HEK293 (cell line): ENCODE data around the gene DDIT4.
"Not testable (repeated sequence)": the region's sequence is repeated elsewhere in the genome, so short reads cannot be mapped to it uniquely, and the experiment has no call there.

Source experiments
- CTCF ChIA-PET: fragments of 350-600 bp; formaldehyde crosslinking; extraction: SDS; loops from one replicate; lab custom pipeline; 2021; ENCODE audit warnings: antibody characterized with exemption; lab: Yijun Ruan, JAX
- POLR2A ChIA-PET: fragments of 300-600 bp; formaldehyde crosslinking; extraction: SDS; loops from one replicate; lab custom pipeline; 2020; ENCODE audit warnings: antibody characterized with exemption, inconsistent platforms; lab: Yijun Ruan, JAX
- H3K27ac ChIP-seq: fragments of 200-500 bp; sonication (Bioruptor generic); 2 replicates; pipeline ENCODE4 v1.5.1; 2014; ENCODE audit warnings: low read depth, low read length, control low read depth, inconsistent platforms; ENCODE audit errors: extremely low read depth
- H3K36me3 ChIP-seq, 2 experiments: fragments of 200-500 bp in 1 of 2; sonication (Bioruptor generic) in 1 of 2; 1 replicate in 1 of 2; 2 replicates in 1 of 2; pipeline ENCODE4 v1.5.1; 2014 to 2017; ENCODE audit warnings: inconsistent platforms in 2 of 2, low read length in 2 of 2; ENCODE audit not compliant: control insufficient read depth in 2 of 2, insufficient read depth in 1 of 2
- H3K4me1 ChIP-seq: fragments of 200-500 bp; sonication (Bioruptor generic); 2 replicates; pipeline ENCODE4 v1.5.1; 2014; ENCODE audit warnings: mild to moderate bottlenecking, low read length, inconsistent platforms; ENCODE audit not compliant: control insufficient read depth, insufficient read depth
- H3K4me3 ChIP-seq: 2 replicates; pipeline ENCODE4 v1.5.1; 2011; ENCODE audit warnings: low read depth, mild to moderate bottlenecking, control low read depth, low read length, moderate library complexity
- H3K9me3 ChIP-seq: fragments of 200-500 bp; sonication (Bioruptor generic); 2 replicates; pipeline ENCODE4 v1.5.1; 2014; ENCODE audit warnings: low read depth, low read length, inconsistent platforms; ENCODE audit not compliant: control insufficient read depth, insufficient read depth
- IKZF3 ChIP-seq: fragments of 450-650 bp; IDR thresholded peaks from 2 replicates; pipeline ENCODE4 v1.5.0; 2018; ENCODE audit warnings: missing biosample characterization, mild to moderate bottlenecking, missing genetic modification characterization, moderate library complexity
- YY2 ChIP-seq: fragments of 450-650 bp; formaldehyde crosslinking; IDR thresholded peaks from 2 replicates; pipeline ENCODE4 v1.5.1; 2016; ENCODE audit warnings: missing biosample characterization, missing genetic modification characterization
- ZFP69B ChIP-seq: fragments of 450-650 bp; formaldehyde crosslinking; IDR thresholded peaks from 2 replicates; pipeline ENCODE4 v1.5.1; 2016; ENCODE audit warnings: missing biosample characterization, missing genetic modification characterization
- ZNF140 ChIP-seq: fragments of 450-650 bp; formaldehyde crosslinking; IDR thresholded peaks from 2 replicates; pipeline ENCODE4 v1.5.1; 2016; ENCODE audit warnings: missing biosample characterization, missing genetic modification characterization
- ZNF155 ChIP-seq: fragments of 450-650 bp; formaldehyde crosslinking; IDR thresholded peaks from 2 replicates; pipeline ENCODE4 v1.5.1; 2016; ENCODE audit warnings: missing biosample characterization, missing genetic modification characterization
- ZNF157 ChIP-seq: fragments of 450-650 bp; formaldehyde crosslinking; IDR thresholded peaks from 2 replicates; pipeline ENCODE4 v1.5.1; 2016; ENCODE audit warnings: missing biosample characterization, missing genetic modification characterization
- ZNF311 ChIP-seq: fragments of 450-650 bp; formaldehyde crosslinking; IDR thresholded peaks from 2 replicates; pipeline ENCODE4 v1.5.1; 2017; ENCODE audit warnings: missing biosample characterization, missing genetic modification characterization, borderline replicate concordance
- ZNF350 ChIP-seq: fragments of 450-650 bp; formaldehyde crosslinking; IDR thresholded peaks from 2 replicates; pipeline ENCODE4 v1.5.0; 2017; ENCODE audit warnings: missing biosample characterization, mild to moderate bottlenecking, missing genetic modification characterization
- ZNF510 ChIP-seq: fragments of 450-650 bp; formaldehyde crosslinking; IDR thresholded peaks from 2 replicates; pipeline ENCODE4 v1.5.1; 2018; ENCODE audit warnings: mild to moderate bottlenecking, missing genetic modification characterization, missing biosample characterization; ENCODE audit not compliant: insufficient replicate concordance
- ZNF514 ChIP-seq: fragments of 450-650 bp; formaldehyde crosslinking; IDR thresholded peaks from 2 replicates; pipeline ENCODE4 v1.5.1; 2016; ENCODE audit warnings: missing biosample characterization, missing genetic modification characterization
- ZNF518A ChIP-seq: fragments of 450-650 bp; formaldehyde crosslinking; conservative IDR thresholded peaks from 2 replicates; pipeline ENCODE4 v1.5.1; 2016; ENCODE audit warnings: low read depth, missing biosample characterization, missing genetic modification characterization
- ZNF530 ChIP-seq: fragments of 450-650 bp; formaldehyde crosslinking; IDR thresholded peaks from 2 replicates; pipeline ENCODE4 v1.5.1; 2016; ENCODE audit warnings: low read depth, missing biosample characterization, missing genetic modification characterization
- ZNF585B ChIP-seq: fragments of 450-650 bp; formaldehyde crosslinking; IDR thresholded peaks from 2 replicates; pipeline ENCODE4 v1.5.1; 2016; ENCODE audit warnings: missing biosample characterization, missing genetic modification characterization
- ZNF658 ChIP-seq: fragments of 450-650 bp; formaldehyde crosslinking; IDR thresholded peaks from 2 replicates; pipeline ENCODE4; 2016; ENCODE audit warnings: missing biosample characterization, missing genetic modification characterization
- ZNF677 ChIP-seq: fragments of 450-650 bp; IDR thresholded peaks from 2 replicates; pipeline ENCODE4 v1.5.0; 2018; ENCODE audit warnings: missing biosample characterization, mild to moderate bottlenecking, missing genetic modification characterization, moderate library complexity
- ZNF830 ChIP-seq: fragments of 450-650 bp; IDR thresholded peaks from 2 replicates; pipeline ENCODE4 v1.5.0; 2018; ENCODE audit warnings: missing biosample characterization, missing genetic modification characterization, low read depth, mild to moderate bottlenecking, moderate library complexity
- ZNF837 ChIP-seq: fragments of 450-650 bp; formaldehyde crosslinking; IDR thresholded peaks from 2 replicates; pipeline ENCODE4 v1.5.1; 2016; ENCODE audit warnings: missing biosample characterization, missing genetic modification characterization
- ZNF843 ChIP-seq: fragments of 450-650 bp; formaldehyde crosslinking; IDR thresholded peaks from 2 replicates; pipeline ENCODE4 v1.5.1; 2016; ENCODE audit warnings: missing biosample characterization, missing genetic modification characterization

Gene DDIT4

GRCh38 chr10:72278668-72279393 is 5.1 kb downstream of the DDIT4 start (continued):
- TF ChIP-seq ZNF518A (0 out of 2 replicates have a peak, but pooled peaks have one; percentile 24), ZNF350 (tag by site-specific recombination) (no peak)

- H3K4me1 ChIP-seq, H3K27ac ChIP-seq, H3K4me3 ChIP-seq, H3K9me3 ChIP-seq: not testable (repeated sequence)
- CTCF ChIA-PET = interaction anchor here (0.9 kb wide), 1 partner anchor 19 kb away, joined by 3 read pairs; no protein-coding TSS in a partner anchor
- POLR2A ChIA-PET = interaction anchor here (0.5 to 1.3 kb wide), 5 partner anchors 11 to 52 kb away, joined by 3 to 4 read pairs (median 3); no protein-coding TSS in a partner anchor
- TF ChIP-seq ZFP69B (tag by site-specific recombination) = peak; percentile 30; the same call in 1 of the 2 replicates
- H3K36me3 ChIP-seq = peaks cover 0 to 15% of the 10 kb centered on the region in 2 experiments; a peak in 1 of 3 replicates
These were observed 5.9 kb downstream of the DDIT4 start for GRCh38 chr10:72279587-72279986.

- Histone ChIP-seq H3K27ac (no peak overlapping the region), H3K9me3 (no peaks in the 10 kb centered on the region), H3K36me3 (no peaks in the 10 kb centered on the region), H3K4me3 (no peak overlapping the region), H3K4me1 (no peaks in the 10 kb centered on the region)
- TF ChIP-seq ZNF658 (tag by site-specific recombination) = no peak
- TF ChIP-seq ZNF837 (tag by site-specific recombination) = no peak
- TF ChIP-seq ZNF157 (tag by site-specific recombination) = no peak
- no peak for TF ChIP-seq ZNF585B (tag by site-specific recombination)
- TF ChIP-seq ZNF514 (tag by site-specific recombination) = no peak
- no peak for TF ChIP-seq YY2 (tag by site-specific recombination)
- no peak for TF ChIP-seq ZNF530
- no peak for TF ChIP-seq ZNF677
- TF ChIP-seq ZNF155 (tag by site-specific recombination) = no peak
- TF ChIP-seq IKZF3 (tag by site-specific recombination) = no peak
- ChIA-PET POLR2A (interaction anchor here (0.6 to 1.8 kb wide), 2 partner anchors 10 to 41 kb away, joined by 6 to 7 read pairs; partner anchors contain the start of gene DDIT4), CTCF (interaction anchor here (0.6 kb wide), 3 partner anchors 48 to 924 kb away, joined by 3 read pairs; no protein-coding TSS in a partner anchor)
These were observed 9.4 kb downstream of the DDIT4 start for GRCh38 chr10:72283131-72283530.

GRCh38 chr10:72285972-72286521 is 12.3 kb downstream of the DDIT4 start:
- no peak overlapping the region for H3K27ac ChIP-seq
- CTCF ChIA-PET = no interaction called here
- no peak for TF ChIP-seq ZNF843
- TF ChIP-seq ZNF311 (tag by site-specific recombination) = no peak
- no peak for TF ChIP-seq ZNF140 (tag by site-specific recombination)
- TF ChIP-seq ZNF510 (tag by site-specific recombination) = no peak
- no peak for TF ChIP-seq ZNF830 (tag by site-specific recombination)
- no peaks in the 10 kb centered on the region for H3K4me1 ChIP-seq
- no peak overlapping the region for H3K4me3 ChIP-seq
- no peaks in the 10 kb centered on the region for H3K36me3 ChIP-seq
- POLR2A ChIA-PET = interaction anchor here (0.9 to 1.8 kb wide), 2 partner anchors 9 to 11 kb away, joined by 3 to 7 read pairs; no protein-coding TSS in a partner anchor
- H3K9me3 ChIP-seq = no peaks in the 10 kb centered on the region
